KMS-11 (cell line): ENCODE results near the gene MRTFA.

ENCODE experiments used
- H2AFZ ChIP-seq: fragments of 200-600 bp; sonication (generic); 2 replicates; pipeline ENCODE4 v1.6.1; 2016; ENCODE audit warnings: antibody characterized with exemption, mixed run types, low read depth
- H3K27ac ChIP-seq: fragments of 200-600 bp; sonication (generic); 2 replicates; pipeline ENCODE4 v1.6.1; 2016; ENCODE audit warnings: mild to moderate bottlenecking, mixed run types
- H3K27me3 ChIP-seq: fragments of 200-600 bp; sonication (generic); 2 replicates; pipeline ENCODE4 v1.6.1; 2017; ENCODE audit warnings: mild to moderate bottlenecking, low read depth, mixed run types, moderate library complexity; ENCODE audit not compliant: insufficient read depth
- H3K36me3 ChIP-seq: fragments of 200-600 bp; sonication (generic); 2 replicates; pipeline ENCODE4 v1.6.1; 2017; ENCODE audit warnings: mild to moderate bottlenecking, mixed run types; ENCODE audit not compliant: insufficient read depth
- H3K4me1 ChIP-seq: fragments of 200-600 bp; sonication (generic); 2 replicates; pipeline ENCODE4 v1.6.1; 2016; ENCODE audit warnings: mild to moderate bottlenecking, low read depth, mixed run types; ENCODE audit not compliant: poor library complexity, severe bottlenecking
- H3K4me2 ChIP-seq: fragments of 200-600 bp; sonication (generic); 2 replicates; pipeline ENCODE4 v1.7.0; 2016; ENCODE audit warnings: mild to moderate bottlenecking, mixed run types
- H3K4me3 ChIP-seq: fragments of 200-600 bp; sonication (generic); IDR thresholded peaks from 2 replicates; pipeline ENCODE4 v1.6.1; 2017; ENCODE audit warnings: low read depth, low read length, mixed read lengths; ENCODE audit not compliant: insufficient read depth
- H3K79me2 ChIP-seq: fragments of 200-600 bp; sonication (generic); 2 replicates; pipeline ENCODE4 v1.6.1; 2016; ENCODE audit warnings: low read depth, mixed run types; ENCODE audit not compliant: insufficient read depth
- H3K9ac ChIP-seq: fragments of 200-600 bp; sonication (generic); 2 replicates; pipeline ENCODE4 v1.6.1; 2016; ENCODE audit warnings: mild to moderate bottlenecking, mixed run types
- H4K20me1 ChIP-seq: fragments of 200-600 bp; sonication (generic); 2 replicates; pipeline ENCODE4 v1.6.1; 2016; ENCODE audit warnings: mild to moderate bottlenecking, mixed run types; ENCODE audit not compliant: insufficient read depth
- CTCF ChIP-seq: fragments of 200-600 bp; sonication (generic); conservative IDR thresholded peaks from 2 replicates; pipeline ENCODE4 v1.6.1; 2017; ENCODE audit warnings: low read depth, mild to moderate bottlenecking, antibody characterized with exemption, low read length, moderate library complexity, mixed read lengths

Gene MRTFA

GRCh38 chr22:40423882-40424640 is 212.5 kb downstream of the MRTFA start:
- Histone ChIP-seq H3K79me2 (no peaks in the 10 kb centered on the region), H2AFZ (no peak overlapping the region), H3K36me3 (no peaks in the 10 kb centered on the region), H3K4me2 (no peak overlapping the region), H3K9ac (no peak overlapping the region), H3K27me3 (no peaks in the 10 kb centered on the region), H4K20me1 (no peaks in the 10 kb centered on the region), H3K4me3 (no peak overlapping the region), H3K4me1 (peaks cover 12% of the 10 kb centered on the region), H3K27ac (no peak overlapping the region)
- no peak for TF ChIP-seq CTCF

DNA sequence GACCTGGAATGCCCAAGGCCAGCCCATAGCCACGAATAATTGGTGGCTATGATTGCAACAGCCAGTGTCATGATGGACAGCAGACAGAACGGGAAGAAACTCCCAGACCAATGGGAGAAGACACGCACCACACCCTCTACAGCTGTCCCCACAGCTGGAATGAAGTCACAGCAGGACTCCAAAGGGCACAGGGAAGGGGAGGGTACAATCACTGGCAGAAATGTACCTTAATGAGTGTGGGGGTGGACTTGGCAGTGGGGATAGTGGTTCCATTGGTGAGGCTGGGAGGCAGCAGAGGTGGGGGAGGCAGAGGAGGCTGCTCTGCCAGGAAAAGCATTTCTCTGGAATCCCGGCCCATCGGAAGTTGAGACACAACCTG is 213.2 kb downstream of the MRTFA start:
- Histone ChIP-seq H4K20me1 (no peaks in the 10 kb centered on the region), H3K36me3 (no peaks in the 10 kb centered on the region), H3K4me2 (no peak overlapping the region), H3K27ac (no peak overlapping the region), H3K4me3 (no peak overlapping the region), H2AFZ (no peak overlapping the region), H3K9ac (no peak overlapping the region), H3K4me1 (peaks cover 12% of the 10 kb centered on the region), H3K79me2 (no peaks in the 10 kb centered on the region), H3K27me3 (no peaks in the 10 kb centered on the region)
- no peak for TF ChIP-seq CTCF

- no peak overlapping the region for H2AFZ ChIP-seq
- H3K79me2 ChIP-seq, result no peaks in the 10 kb centered on the region
- no peak overlapping the region for H3K27ac ChIP-seq
- no peaks in the 10 kb centered on the region for H3K36me3 ChIP-seq
- no peaks in the 10 kb centered on the region for H3K27me3 ChIP-seq
- H3K4me2 ChIP-seq, result no peak overlapping the region
- no peak overlapping the region for H3K9ac ChIP-seq
- H4K20me1 ChIP-seq, result no peaks in the 10 kb centered on the region
- TF ChIP-seq CTCF, result no peak
- H3K4me3 ChIP-seq, result no peak overlapping the region
- H3K4me1 ChIP-seq, result peaks cover 12% of the 10 kb centered on the region
These were observed 213.8 kb downstream of the MRTFA start for GRCh38 chr22:40422558-40423309.

DNA sequence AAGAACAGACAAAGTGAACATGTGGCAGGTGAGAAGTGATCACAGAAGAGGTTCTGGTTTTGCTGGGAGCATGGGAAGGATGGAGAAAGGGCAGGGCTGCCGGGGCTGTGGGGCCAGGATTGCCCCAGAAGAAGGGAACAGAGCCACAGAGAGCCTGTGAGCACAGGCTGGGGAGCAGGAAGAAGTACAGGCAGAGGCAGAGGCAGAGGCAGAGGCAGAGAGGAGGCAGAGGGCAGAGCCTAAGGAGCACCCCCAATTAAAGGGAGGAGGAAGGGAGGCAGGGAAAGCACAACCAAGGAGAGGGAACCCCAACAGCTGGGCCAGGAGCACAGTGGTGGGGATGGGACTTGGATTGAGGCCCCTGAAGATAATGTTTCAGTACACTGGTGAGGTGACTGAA is 214.6 kb downstream of the MRTFA start:
- H3K27ac ChIP-seq, result no peak overlapping the region
- H3K36me3 ChIP-seq, result no peaks in the 10 kb centered on the region

More for the DNA sequence above, 214.6 kb downstream of the MRTFA start:
- H3K79me2 ChIP-seq, result no peaks in the 10 kb centered on the region
- no peaks in the 10 kb centered on the region for H3K27me3 ChIP-seq
- H3K4me2 ChIP-seq, result no peak overlapping the region
- TF ChIP-seq CTCF, result no peak
- H4K20me1 ChIP-seq, result no peaks in the 10 kb centered on the region
- H2AFZ ChIP-seq, result no peak overlapping the region
- H3K4me1 ChIP-seq, result peaks cover 12% of the 10 kb centered on the region
- no peak overlapping the region for H3K9ac ChIP-seq
- H3K4me3 ChIP-seq, result no peak overlapping the region
